ENCODE measurements around the gene ACADS. TPM values are rescaled to one million over a fixed set of nuclear protein-coding genes. Genes with fewer than 3 reads are reported as not detected.

ACADS gene
- total and polyA plus RNA-seq, 9 of the 15 experiments (the other 6 are each of a cell fraction or from before 2014, with no cell fraction given): 0.06 to 20.3 (median 8.8) TPM

- H3K9me1 ChIP-seq (ENCODE audit: control insufficient read depth, insufficient read depth, low read length): no peaks in the 10 kb centered on the region
- no TSS peak for BruUV-seq (replicated peaks)
- in situ Hi-C loops (cut with MboI) (no loop called here), intact Hi-C loops (cut with micrococcal nuclease) (no loop called here)
- peaks cover 61% of the 10 kb centered on the region for H3K36me3 ChIP-seq (ENCODE audit: control insufficient read depth, insufficient read depth, low read length)
- peaks cover 14% of the 10 kb centered on the region for H3K79me2 ChIP-seq (ENCODE audit: control insufficient read depth, insufficient read depth, low read length)
- peak overlapping the region; percentile 92 for H2AFZ ChIP-seq (ENCODE audit: low read depth, low read length)
- peak overlapping the region; percentile 85 for H3K4me3 ChIP-seq
- H3K27ac ChIP-seq (ENCODE audit: extremely low read depth, low read depth, low read length): no peak overlapping the region; the same call in 2 of the 3 replicates
- H3K9ac ChIP-seq (ENCODE audit: insufficient read depth in 1 of 2, low read depth in 2 of 2, low read length in 2 of 2): peak overlapping the region; percentile 86 to 98
- WGBS (ENCODE audit: insufficient coverage, low coverage, missing lambda C conversion rate): 27% methylated on average over 14 of the region's 14 CpGs
- POLR2A ChIA-PET: interaction anchor here (0.6 to 0.9 kb wide), 3 partner anchors 36 to 436 kb away, joined by 3 read pairs; no protein-coding TSS in a partner anchor
- FAIRE-seq (no peak), DNase-seq (ENCODE audit: extremely low read depth in 1 of 4, low spot score in 3 of 4) (no peak), ATAC-seq (no peak)
- no peaks in the 10 kb centered on the region for H3K9me3 ChIP-seq (replicated peaks; ENCODE audit: control insufficient read depth, insufficient read depth, low read depth, low read length)
- no peaks in the 10 kb centered on the region for H3K27me3 ChIP-seq (ENCODE audit: control insufficient read depth in 2 of 2, insufficient read depth in 2 of 2, low read length in 2 of 2)
- peak overlapping the region; percentile 97 for H3K4me2 ChIP-seq (ENCODE audit: insufficient read depth, low read length)
- H4K20me1 ChIP-seq (replicated peaks; ENCODE audit: control insufficient read depth, insufficient read depth, low read length): peaks cover 8% of the 10 kb centered on the region; the same call in 1 of the 2 replicates
- H3K4me1 ChIP-seq (replicated peaks in 1 of 2; ENCODE audit: control insufficient read depth in 2 of 2, insufficient read depth in 2 of 2, low read length in 2 of 2): peaks cover 25 to 31% of the 10 kb centered on the region in 2 experiments
- CTCF ChIA-PET (ENCODE audit: low intra/inter-chr PET ratio): no interaction called here
- TF ChIP-seq NR3C1 (CRISPR knock-in tag; IDR thresholded peaks at IDR 0.05): no peak
- TF ChIP-seq HDGF (IDR thresholded peaks at IDR 0.05): 0 out of 2 replicates have a peak, but pooled peaks have one; percentile 56
- TF ChIP-seq ZFX (CRISPR knock-in tag; IDR thresholded peaks at IDR 0.05): no peak
- TF ChIP-seq GABPA (tag; conservative IDR thresholded peaks at IDR 0.05; ENCODE audit: low read depth): no peak
- no peak for TF ChIP-seq ZNF76 (CRISPR knock-in tag; IDR thresholded peaks at IDR 0.05; ENCODE audit: borderline replicate concordance)
- TF ChIP-seq ZNF717 (CRISPR knock-in tag; IDR thresholded peaks at IDR 0.05): no peak
- 0 out of 2 replicates have a peak, but pooled peaks have one; percentile 40 for TF ChIP-seq E2F1 (CRISPR knock-in tag; IDR thresholded peaks at IDR 0.05)
- TF ChIP-seq ZNF830 (CRISPR knock-in tag; IDR thresholded peaks at IDR 0.05): no peak
- TF ChIP-seq HNRNPUL1 (IDR thresholded peaks at IDR 0.05; ENCODE audit: low read length): no peak
- TF ChIP-seq ARID4B (CRISPR knock-in tag; IDR thresholded peaks at IDR 0.05): 0 out of 2 replicates have a peak, but pooled peaks have one; percentile 1
- TF ChIP-seq HNRNPLL (IDR thresholded peaks at IDR 0.05; ENCODE audit: low read depth, low read length, poor library complexity, severe bottlenecking): peak; percentile 34
- TF ChIP-seq YY1 (IDR thresholded peaks at IDR 0.05; ENCODE audit: borderline replicate concordance in 1 of 3, control insufficient read depth in 1 of 3, extremely low read depth in 1 of 3, insufficient read depth in 3 of 3, insufficient read length in 1 of 3, insufficient replicate concordance in 2 of 3, low read depth in 1 of 3, low read length in 2 of 3): no peak
- no peak for TF ChIP-seq ATF7 (IDR thresholded peaks at IDR 0.05)
- no peak for TF ChIP-seq KDM5B (IDR thresholded peaks at IDR 0.05; ENCODE audit: insufficient replicate concordance, low read depth, low read length)
- no peak for TF ChIP-seq NCOA4 (IDR thresholded peaks at IDR 0.05; ENCODE audit: partially characterized antibody)
Measured at GRCh38 chr12:120725151-120725658, 421 bp upstream of the ACADS start.

Measured in K562 (cell line).